ENCODE data around the gene TCF19.

TCF19 gene

DNA sequence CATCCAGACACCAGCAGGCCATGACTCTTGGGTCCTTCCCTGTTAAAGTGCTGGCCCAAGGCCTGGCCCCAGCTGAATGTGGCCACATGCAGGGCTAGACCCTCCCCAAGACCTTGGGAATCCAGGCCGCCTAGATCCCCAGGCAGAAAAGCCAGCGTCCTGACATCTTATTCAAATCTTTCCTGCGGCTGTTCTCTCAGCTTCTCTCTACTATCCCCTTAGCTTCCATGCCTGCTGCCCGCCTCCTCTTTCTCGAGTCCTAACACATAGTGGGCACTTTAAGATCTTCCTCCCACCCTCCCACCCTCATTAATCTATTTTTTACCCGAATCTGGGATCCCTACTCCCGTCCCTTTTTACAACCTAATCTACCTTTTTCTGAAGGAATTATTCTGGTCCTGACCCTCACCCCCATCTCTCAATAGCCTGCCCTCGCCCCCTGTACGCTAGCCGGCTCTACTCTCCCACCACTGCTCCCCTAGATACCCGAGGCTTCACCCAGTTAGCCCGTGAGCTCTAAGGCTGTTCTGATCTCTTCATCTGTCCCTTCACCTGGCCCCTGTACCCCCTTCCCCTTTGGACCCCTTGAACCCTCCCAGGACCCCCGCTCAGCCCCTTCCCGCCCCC, 763 bp upstream of the TCF19 start, which contains the start of gene CCHCR1:
Gene CCHCR1, minus strand, starts transcription at position 290 of the 627 bp plus-strand sequence. Its CDS starts 202 bp downstream, at position 88.
- TF ChIP-seq POLR2AphosphoS5 (IDR thresholded peaks at IDR 0.05; ENCODE audit: low read depth, low read length) (no peak), FOXP2 (optimal IDR thresholded peaks at IDR 0.05; ENCODE audit: borderline replicate concordance, extremely low read depth, extremely low read length, insufficient read depth) (no peak), TAF1 (IDR thresholded peaks at IDR 0.05; ENCODE audit: borderline replicate concordance, insufficient read depth, low read length) (no peak), SIN3A (IDR thresholded peaks at IDR 0.05; ENCODE audit: borderline replicate concordance, insufficient read depth, low read length) (no peak)
- TF ChIP-seq, protein P1, sequence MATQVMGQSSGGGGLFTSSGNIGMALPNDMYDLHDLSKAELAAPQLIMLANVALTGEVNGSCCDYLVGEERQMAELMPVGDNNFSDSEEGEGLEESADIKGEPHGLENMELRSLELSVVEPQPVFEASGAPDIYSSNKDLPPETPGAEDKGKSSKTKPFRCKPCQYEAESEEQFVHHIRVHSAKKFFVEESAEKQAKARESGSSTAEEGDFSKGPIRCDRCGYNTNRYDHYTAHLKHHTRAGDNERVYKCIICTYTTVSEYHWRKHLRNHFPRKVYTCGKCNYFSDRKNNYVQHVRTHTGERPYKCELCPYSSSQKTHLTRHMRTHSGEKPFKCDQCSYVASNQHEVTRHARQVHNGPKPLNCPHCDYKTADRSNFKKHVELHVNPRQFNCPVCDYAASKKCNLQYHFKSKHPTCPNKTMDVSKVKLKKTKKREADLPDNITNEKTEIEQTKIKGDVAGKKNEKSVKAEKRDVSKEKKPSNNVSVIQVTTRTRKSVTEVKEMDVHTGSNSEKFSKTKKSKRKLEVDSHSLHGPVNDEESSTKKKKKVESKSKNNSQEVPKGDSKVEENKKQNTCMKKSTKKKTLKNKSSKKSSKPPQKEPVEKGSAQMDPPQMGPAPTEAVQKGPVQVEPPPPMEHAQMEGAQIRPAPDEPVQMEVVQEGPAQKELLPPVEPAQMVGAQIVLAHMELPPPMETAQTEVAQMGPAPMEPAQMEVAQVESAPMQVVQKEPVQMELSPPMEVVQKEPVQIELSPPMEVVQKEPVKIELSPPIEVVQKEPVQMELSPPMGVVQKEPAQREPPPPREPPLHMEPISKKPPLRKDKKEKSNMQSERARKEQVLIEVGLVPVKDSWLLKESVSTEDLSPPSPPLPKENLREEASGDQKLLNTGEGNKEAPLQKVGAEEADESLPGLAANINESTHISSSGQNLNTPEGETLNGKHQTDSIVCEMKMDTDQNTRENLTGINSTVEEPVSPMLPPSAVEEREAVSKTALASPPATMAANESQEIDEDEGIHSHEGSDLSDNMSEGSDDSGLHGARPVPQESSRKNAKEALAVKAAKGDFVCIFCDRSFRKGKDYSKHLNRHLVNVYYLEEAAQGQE (IDR thresholded peaks at IDR 0.05; ENCODE audit: insufficient read depth in 1 of 2, low read depth in 2 of 2, low read length in 2 of 2), result no peak

DNA sequence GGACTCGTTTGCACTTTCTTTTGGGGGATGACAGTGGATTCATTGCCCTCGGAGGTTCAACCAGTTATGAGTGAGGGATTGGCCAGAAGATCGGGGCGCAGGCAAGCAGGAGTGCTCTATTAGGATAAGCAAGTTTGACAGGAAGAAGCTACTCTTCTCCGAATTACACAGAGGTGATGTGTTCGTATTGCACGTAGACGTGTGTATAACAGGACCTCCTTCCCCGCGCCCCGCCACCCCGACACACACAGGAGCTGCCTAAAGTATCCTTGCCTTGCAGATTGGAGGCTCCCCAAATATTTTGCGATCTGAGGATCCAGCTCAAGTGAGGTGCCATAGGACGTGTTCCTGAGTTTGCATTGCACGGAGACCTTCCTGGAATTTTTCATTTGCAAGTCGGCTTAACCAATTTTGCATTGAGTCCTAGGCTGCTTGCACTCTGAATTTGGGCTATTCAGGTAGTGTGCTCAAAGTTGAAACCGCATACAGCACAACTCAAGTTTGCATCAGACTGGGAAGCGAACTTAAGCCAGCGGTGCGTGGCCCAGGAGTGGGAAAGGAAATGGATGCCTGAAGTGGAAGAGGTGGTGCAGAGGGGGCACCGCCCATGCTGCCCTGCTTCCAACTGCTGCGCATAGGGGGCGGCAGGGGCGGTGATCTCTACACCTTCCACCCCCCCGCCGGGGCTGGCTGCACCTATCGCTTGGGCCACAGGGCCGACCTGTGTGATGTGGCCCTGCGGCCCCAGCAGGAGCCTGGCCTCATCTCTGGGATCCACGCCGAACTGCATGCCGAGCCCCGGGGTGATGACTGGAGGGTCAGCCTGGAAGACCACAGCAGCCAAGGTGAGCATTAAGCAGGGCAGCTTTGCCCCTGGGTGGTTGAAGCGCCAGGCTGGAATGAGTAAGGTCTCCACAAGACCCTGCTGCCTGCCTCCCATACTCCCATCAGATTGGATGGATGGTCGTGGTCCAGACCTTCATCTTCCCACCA, 770 bp downstream of the TCF19 start:
- TF ChIP-seq TAF1 (IDR thresholded peaks at IDR 0.05; ENCODE audit: borderline replicate concordance, insufficient read depth, low read length) (no peak), FOXP2 (optimal IDR thresholded peaks at IDR 0.05; ENCODE audit: borderline replicate concordance, extremely low read depth, extremely low read length, insufficient read depth) (no peak), POLR2AphosphoS5 (IDR thresholded peaks at IDR 0.05; ENCODE audit: low read depth, low read length) (peak; percentile 45; the same call in 1 of the 2 replicates)

DNA sequence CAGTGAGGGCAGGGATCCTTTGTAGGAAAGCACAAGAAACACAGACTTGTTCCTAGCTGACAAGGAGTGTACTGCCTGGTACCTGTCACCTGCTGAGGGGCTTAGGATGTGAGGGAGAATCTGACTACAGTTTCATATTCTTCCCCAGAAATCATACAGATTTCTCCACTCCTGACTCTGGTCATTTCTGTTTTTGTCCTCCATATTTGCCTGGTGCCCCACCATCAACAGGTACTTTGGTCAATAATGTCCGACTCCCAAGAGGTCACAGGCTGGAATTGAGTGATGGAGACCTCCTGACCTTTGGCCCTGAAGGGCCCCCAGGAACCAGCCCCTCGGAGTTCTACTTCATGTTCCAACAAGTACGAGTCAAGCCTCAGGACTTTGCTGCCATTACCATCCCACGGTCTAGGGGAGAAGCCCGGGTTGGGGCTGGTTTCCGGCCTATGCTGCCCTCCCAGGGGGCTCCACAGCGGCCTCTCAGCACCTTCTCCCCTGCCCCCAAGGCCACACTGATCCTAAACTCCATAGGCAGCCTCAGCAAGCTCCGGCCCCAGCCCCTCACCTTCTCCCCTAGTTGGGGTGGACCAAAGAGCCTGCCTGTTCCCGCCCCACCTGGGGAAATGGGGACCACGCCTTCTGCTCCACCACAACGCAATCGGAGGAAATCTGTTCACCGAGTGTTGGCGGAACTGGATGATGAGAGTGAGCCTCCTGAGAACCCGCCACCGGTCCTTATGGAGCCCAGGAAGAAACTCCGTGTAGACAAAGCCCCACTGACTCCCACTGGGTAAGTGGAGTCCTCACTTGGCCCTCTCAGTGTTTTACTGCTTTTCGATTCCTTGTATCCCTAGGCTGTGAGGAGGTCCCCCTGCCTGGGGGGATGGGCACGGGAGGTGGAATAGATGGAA, 3.1 kb downstream of the TCF19 start:
- TF ChIP-seq TAF1 (IDR thresholded peaks at IDR 0.05; ENCODE audit: borderline replicate concordance, insufficient read depth, low read length), result no peak
- TF ChIP-seq FOXP2 (optimal IDR thresholded peaks at IDR 0.05; ENCODE audit: borderline replicate concordance, extremely low read depth, extremely low read length, insufficient read depth), result no peak

DNA sequence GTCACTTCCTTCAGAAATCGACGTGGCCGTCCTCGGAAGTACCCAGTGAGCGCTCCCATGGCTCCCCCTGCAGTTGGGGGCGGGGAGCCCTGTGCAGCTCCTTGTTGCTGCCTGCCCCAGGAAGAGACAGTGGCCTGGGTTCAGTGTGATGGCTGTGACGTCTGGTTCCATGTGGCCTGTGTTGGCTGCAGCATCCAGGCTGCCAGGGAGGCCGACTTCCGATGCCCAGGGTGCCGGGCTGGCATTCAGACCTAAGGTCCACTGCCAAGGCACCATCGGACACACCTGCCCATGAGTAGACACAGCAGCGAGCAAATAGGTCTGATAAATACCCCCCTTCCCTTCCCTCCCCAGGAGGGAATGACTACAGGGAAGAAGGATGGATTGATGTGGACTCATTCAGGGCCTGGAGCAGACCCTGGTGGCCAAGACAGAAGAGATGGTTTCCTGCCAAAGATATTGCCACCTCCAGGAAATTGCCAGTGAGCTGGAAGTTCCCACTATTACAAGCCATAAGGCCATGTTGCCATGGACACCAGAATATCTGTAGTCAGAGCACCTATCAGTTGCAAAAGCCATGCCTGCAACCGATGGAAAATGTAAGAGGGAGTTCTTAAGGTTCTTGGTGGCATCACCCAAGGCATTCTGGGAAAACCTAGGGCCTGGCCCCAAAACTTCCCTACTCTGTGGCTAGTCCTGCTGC, 4.2 kb downstream of the TCF19 start:
- TF ChIP-seq POLR2AphosphoS5 (IDR thresholded peaks at IDR 0.05; ENCODE audit: low read depth, low read length) (no peak), TAF1 (IDR thresholded peaks at IDR 0.05; ENCODE audit: borderline replicate concordance, insufficient read depth, low read length) (no peak), FOXP2 (optimal IDR thresholded peaks at IDR 0.05; ENCODE audit: borderline replicate concordance, extremely low read depth, extremely low read length, insufficient read depth) (no peak), SIN3A (IDR thresholded peaks at IDR 0.05; ENCODE audit: borderline replicate concordance, insufficient read depth, low read length) (no peak)
- TF ChIP-seq, protein P1 (IDR thresholded peaks at IDR 0.05; ENCODE audit: insufficient read depth in 1 of 2, low read depth in 2 of 2, low read length in 2 of 2), result no peak

DNA sequence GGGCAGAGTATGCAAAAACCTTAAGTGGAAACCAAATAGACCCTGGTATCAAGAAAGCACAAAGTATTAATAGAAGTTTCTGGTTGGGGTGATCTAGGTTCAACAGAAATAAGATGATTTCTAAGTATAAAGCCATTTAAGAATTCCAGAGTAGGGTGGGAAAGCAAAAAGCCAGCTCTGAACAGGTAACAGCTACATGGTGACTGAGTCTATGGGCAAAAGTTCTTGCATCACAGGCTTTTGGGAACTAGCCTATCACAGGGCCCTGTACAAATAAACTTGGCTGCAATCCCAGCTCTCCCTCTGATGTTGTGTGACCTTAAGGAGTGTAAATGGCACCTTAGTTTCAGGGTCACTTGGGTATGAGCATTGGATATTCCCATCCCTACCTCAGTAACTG, 5.5 kb downstream of the TCF19 start:
- TF ChIP-seq SIN3A (IDR thresholded peaks at IDR 0.05; ENCODE audit: borderline replicate concordance, insufficient read depth, low read length) (no peak), POLR2AphosphoS5 (IDR thresholded peaks at IDR 0.05; ENCODE audit: low read depth, low read length) (no peak), FOXP2 (optimal IDR thresholded peaks at IDR 0.05; ENCODE audit: borderline replicate concordance, extremely low read depth, extremely low read length, insufficient read depth) (no peak), TAF1 (IDR thresholded peaks at IDR 0.05; ENCODE audit: borderline replicate concordance, insufficient read depth, low read length) (no peak)
- TF ChIP-seq, protein P1 (IDR thresholded peaks at IDR 0.05; ENCODE audit: insufficient read depth in 1 of 2, low read depth in 2 of 2, low read length in 2 of 2), result no peak
